Activated CD4-positive, alpha-beta T cell treated with anti-CD3 and anti-CD28 coated beads, Interleukin-2, amount 10 ng/mL, durations not matched to agents 7 days and 5 days (primary cell): Measurements from ENCODE around the gene ZBTB48. TPM values are rescaled to one million over a fixed set of nuclear protein-coding genes. Genes with fewer than 3 reads are reported as not detected.
A peak's percentile ranks its signal among the peaks of the same experiment; 100 is the strongest.
"Not testable (repeated sequence)": the region's sequence is repeated elsewhere in the genome, so short reads cannot be mapped to it uniquely, and the experiment has no call there.

ENCODE experiments used
- CTCF ChIA-PET: fragments of 350-600 bp; sonication (Branson Sonifier 250); formaldehyde crosslinking; loops from one replicate; lab custom pipeline; 2021; ENCODE audit warnings: antibody characterized with exemption; lab: Charles Lee
- POLR2A ChIA-PET: fragments of 350-600 bp; sonication (Branson Sonifier 250); formaldehyde crosslinking; loops from one replicate; lab custom pipeline; 2021; ENCODE audit warnings: antibody characterized with exemption; lab: Charles Lee
- DNase-seq: peaks from one replicate; pipeline ENCODE4 v3.0.0-alpha.2; 2020
- H3K27ac Mint-ChIP-seq: one replicate; pipeline ENCODE4 v1.8.0; 2021; ENCODE audit warnings: mild to moderate bottlenecking, moderate library complexity, mixed read lengths
- H3K27me3 Mint-ChIP-seq: one replicate; pipeline ENCODE4 v1.8.0; 2021; ENCODE audit warnings: mixed read lengths
- H3K36me3 Mint-ChIP-seq: one replicate; pipeline ENCODE4 v1.8.0; 2021; ENCODE audit warnings: low read depth, mixed read lengths
- H3K4me1 Mint-ChIP-seq: one replicate; pipeline ENCODE4 v1.8.0; 2021; ENCODE audit warnings: mixed read lengths
- H3K4me3 Mint-ChIP-seq: one replicate; pipeline ENCODE4 v1.8.0; 2021; ENCODE audit warnings: mild to moderate bottlenecking, moderate library complexity, mixed read lengths
- H3K9me3 Mint-ChIP-seq: one replicate; pipeline ENCODE4 v1.8.0; 2021; ENCODE audit warnings: mixed read lengths
- total RNA-seq, 2 experiments: library from RNA; stranded (reverse); gene quantifications; one replicate each; pipeline ENCODE4 v1.2.3, GENCODE V29; 2021

Gene ZBTB48
- total RNA-seq, 2 experiments from 2014 or later: 40.4 to 42.9 TPM

GRCh38 chr1:6554031-6554906, 25.5 kb upstream of the ZBTB48 start, which contains the start of gene NOL9:
Gene NOL9, minus strand, starts transcription at chr1:6554513. Its CDS starts 11 bp downstream, at chr1:6554502.
- CTCF ChIA-PET: interaction anchor here (0.7 to 3.9 kb wide), 31 partner anchors 8 to 245 kb away, joined by 3 to 49 read pairs (median 4); partner anchors contain the start of genes DNAJC11, KLHL21 and ZBTB48
- peaks cover 12% of the 10 kb centered on the region for H3K36me3 Mint-ChIP-seq
- no peaks in the 10 kb centered on the region for H3K27me3 Mint-ChIP-seq
- H3K9me3 Mint-ChIP-seq: no peaks in the 10 kb centered on the region
- H3K4me1 Mint-ChIP-seq: peaks cover 16% of the 10 kb centered on the region
- peak; percentile 94 for DNase-seq
- POLR2A ChIA-PET: interaction anchor here (0.6 to 0.7 kb wide), 2 partner anchors 27 to 165 kb away, joined by 3 read pairs; no protein-coding TSS in a partner anchor
- H3K27ac Mint-ChIP-seq: peak within 1 kb of the TSS; percentile 79
- peak within 1 kb of the TSS; percentile 80 for H3K4me3 Mint-ChIP-seq

DNA sequence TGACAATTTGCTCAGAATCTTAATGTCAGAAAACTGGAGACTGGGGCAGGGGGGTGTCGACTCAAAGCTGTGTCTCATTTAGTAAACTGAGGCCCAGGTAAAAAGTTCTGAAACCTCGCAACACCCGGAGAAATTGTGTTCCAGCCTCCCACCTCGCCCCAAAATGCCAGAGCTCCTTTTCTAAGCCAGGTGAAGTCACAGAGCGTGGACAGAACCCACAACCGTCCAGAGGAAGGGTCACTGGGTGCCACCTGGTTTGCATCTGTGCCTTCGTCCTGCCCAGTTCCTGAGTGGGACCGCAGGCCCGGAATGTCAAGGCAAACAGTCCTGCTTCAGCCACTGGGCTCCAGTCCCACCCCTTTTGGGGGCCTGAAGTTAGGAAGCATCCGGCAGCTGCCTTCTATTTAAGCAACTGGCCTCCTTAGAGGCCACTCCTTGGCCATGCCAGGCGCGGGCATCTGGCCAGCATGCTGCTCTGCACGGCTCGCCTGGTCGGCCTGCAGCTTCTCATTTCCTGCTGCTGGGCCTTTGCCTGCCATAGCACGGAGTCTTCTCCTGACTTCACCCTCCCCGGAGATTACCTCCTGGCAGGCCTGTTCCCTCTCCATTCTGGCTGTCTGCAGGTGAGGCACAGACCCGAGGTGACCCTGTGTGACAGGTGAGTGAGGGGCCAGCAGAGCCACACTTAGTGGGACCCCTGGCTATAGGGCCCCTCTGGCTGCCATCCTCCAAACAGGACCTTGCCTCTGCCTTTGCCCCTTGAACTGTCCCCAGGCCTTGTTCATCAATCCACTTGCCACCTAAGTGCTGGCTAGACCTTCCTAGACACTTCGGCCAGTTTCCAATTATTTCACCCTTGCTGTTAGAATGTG, 24.7 kb upstream of the ZBTB48 start, which contains the start of gene TAS1R1:
TSS of gene TAS1R1 (plus strand) at position 401 of the 872 bp plus-strand sequence. CDS start at position 468, 67 bp downstream.
- ChIA-PET POLR2A (interaction anchor here (0.7 kb wide), 1 partner anchor 164 kb away, joined by 3 read pairs; no protein-coding TSS in a partner anchor), CTCF (interaction anchor here (0.9 to 3.9 kb wide), 24 partner anchors 10 to 193 kb away, joined by 3 to 49 read pairs (median 4); partner anchors contain the start of genes DNAJC11, KLHL21 and ZBTB48)
- Mint-ChIP-seq H3K27ac (peak within 1 kb of the TSS; percentile 79), H3K27me3 (no peaks in the 10 kb centered on the region), H3K36me3 (peaks cover 5% of the 10 kb centered on the region), H3K9me3 (no peaks in the 10 kb centered on the region), H3K4me3 (peak within 1 kb of the TSS; percentile 80), H3K4me1 (peaks cover 18% of the 10 kb centered on the region)
- no peak for DNase-seq

- Mint-ChIP-seq H3K27me3 (peaks cover 4% of the 10 kb centered on the region), H3K9me3 (no peaks in the 10 kb centered on the region), H3K36me3 (no peaks in the 10 kb centered on the region), H3K27ac (peak overlapping the region; percentile 33), H3K4me3 (no peak overlapping the region), H3K4me1 (peaks cover 16% of the 10 kb centered on the region)
- CTCF ChIA-PET: interaction anchor here (0.7 kb wide), 1 partner anchor 228 kb away, joined by 3 read pairs; no protein-coding TSS in a partner anchor
- POLR2A ChIA-PET: no interaction called here
- no peak for DNase-seq
Observed at GRCh38 chr1:6557597-6557996, 22.2 kb upstream of the ZBTB48 start.

DNA sequence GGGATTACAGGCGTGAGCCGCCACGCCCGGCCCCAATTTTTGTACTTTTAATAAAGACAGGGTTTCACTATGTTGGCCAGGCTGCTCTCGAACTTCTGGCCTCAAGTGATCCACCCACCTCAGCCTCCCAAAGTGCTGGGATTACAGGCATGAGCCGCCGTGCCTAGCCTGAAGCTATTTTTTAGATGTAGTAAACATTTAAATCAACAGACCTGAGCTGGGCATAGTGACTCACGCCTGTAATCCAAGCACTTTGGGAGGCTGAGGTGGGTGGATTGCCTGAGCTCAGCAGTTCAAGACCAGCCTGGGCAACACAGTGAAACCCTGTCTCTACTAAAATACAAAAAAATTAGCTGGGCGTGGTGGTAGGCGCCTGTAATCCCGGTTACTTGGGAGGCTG, 20.6 kb upstream of the ZBTB48 start:
- CTCF ChIA-PET: interaction anchor here (0.7 to 1.6 kb wide), 3 partner anchors 12 to 347 kb away, joined by 3 to 4 read pairs (median 3); no protein-coding TSS in a partner anchor
- H3K4me3 Mint-ChIP-seq, DNase-seq, H3K27me3 Mint-ChIP-seq, H3K9me3 Mint-ChIP-seq, H3K36me3 Mint-ChIP-seq, H3K27ac Mint-ChIP-seq, POLR2A ChIA-PET, H3K4me1 Mint-ChIP-seq: not testable (repeated sequence)

- POLR2A ChIA-PET: no interaction called here
- no peak for DNase-seq
- Mint-ChIP-seq H3K27ac (no peak overlapping the region), H3K4me1 (peaks cover 5% of the 10 kb centered on the region), H3K4me3 (no peak overlapping the region), H3K36me3 (no peaks in the 10 kb centered on the region), H3K9me3 (no peaks in the 10 kb centered on the region), H3K27me3 (peaks cover 4% of the 10 kb centered on the region)
- CTCF ChIA-PET: no interaction called here
Observed at GRCh38 chr1:6560267-6560666, 19.5 kb upstream of the ZBTB48 start.

GRCh38 chr1:6569033-6569432, 10.8 kb upstream of the ZBTB48 start:
- H3K9me3 Mint-ChIP-seq: peaks cover 6% of the 10 kb centered on the region
- no peak overlapping the region for H3K4me3 Mint-ChIP-seq
- H3K4me1 Mint-ChIP-seq: peaks cover 4% of the 10 kb centered on the region
- no peak overlapping the region for H3K27ac Mint-ChIP-seq
- ChIA-PET CTCF (interaction anchor here (1.1 kb wide), 1 partner anchor 11 kb away, joined by 5 read pairs; the partner anchor contains the start of gene ZBTB48), POLR2A (no interaction called here)
- no peaks in the 10 kb centered on the region for H3K36me3 Mint-ChIP-seq
- H3K27me3 Mint-ChIP-seq: peaks cover 7% of the 10 kb centered on the region
- no peak for DNase-seq

DNA sequence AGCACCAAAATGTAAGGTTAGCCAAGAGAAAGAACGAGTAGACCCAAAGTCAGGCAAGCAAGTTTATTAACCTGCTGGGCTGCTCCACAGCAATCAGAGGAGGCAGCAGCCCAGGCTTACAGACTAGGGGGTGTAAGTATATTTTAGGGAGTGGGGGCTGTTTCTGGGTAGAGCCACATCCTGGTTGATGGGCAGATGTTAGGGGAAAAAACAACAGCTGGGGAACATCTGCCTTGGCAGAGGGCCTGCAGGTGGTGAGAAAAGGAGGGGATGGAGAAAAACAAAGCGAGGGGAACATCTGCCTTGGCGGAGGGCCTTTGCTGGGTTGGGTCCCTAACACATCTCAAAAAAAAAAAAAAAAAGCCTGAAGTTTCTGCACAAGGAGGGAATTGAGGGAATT, 9.7 kb upstream of the ZBTB48 start:
- Mint-ChIP-seq H3K27me3 (peaks cover 7% of the 10 kb centered on the region), H3K4me3 (no peak overlapping the region), H3K36me3 (no peaks in the 10 kb centered on the region), H3K27ac (no peak overlapping the region), H3K4me1 (peaks cover 4% of the 10 kb centered on the region), H3K9me3 (peaks cover 6% of the 10 kb centered on the region)
- ChIA-PET CTCF (interaction anchor here (1.0 to 1.5 kb wide), 3 partner anchors 10 to 16 kb away, joined by 4 to 5 read pairs (median 5); partner anchors contain the start of genes NOL9 and ZBTB48), POLR2A (no interaction called here)
- DNase-seq: no peak

GRCh38 chr1:6570987-6571386, 8.8 kb upstream of the ZBTB48 start:
- DNase-seq: no peak
- Mint-ChIP-seq H3K4me3 (no peak overlapping the region), H3K27ac (no peak overlapping the region), H3K36me3 (no peaks in the 10 kb centered on the region), H3K4me1 (peaks cover 4% of the 10 kb centered on the region), H3K9me3 (peaks cover 6% of the 10 kb centered on the region), H3K27me3 (peaks cover 7% of the 10 kb centered on the region)
- POLR2A ChIA-PET: no interaction called here
- CTCF ChIA-PET: interaction anchor here (0.6 to 1.5 kb wide), 4 partner anchors 9 to 16 kb away, joined by 3 to 5 read pairs (median 4); partner anchors contain the start of genes NOL9 and ZBTB48

DNA sequence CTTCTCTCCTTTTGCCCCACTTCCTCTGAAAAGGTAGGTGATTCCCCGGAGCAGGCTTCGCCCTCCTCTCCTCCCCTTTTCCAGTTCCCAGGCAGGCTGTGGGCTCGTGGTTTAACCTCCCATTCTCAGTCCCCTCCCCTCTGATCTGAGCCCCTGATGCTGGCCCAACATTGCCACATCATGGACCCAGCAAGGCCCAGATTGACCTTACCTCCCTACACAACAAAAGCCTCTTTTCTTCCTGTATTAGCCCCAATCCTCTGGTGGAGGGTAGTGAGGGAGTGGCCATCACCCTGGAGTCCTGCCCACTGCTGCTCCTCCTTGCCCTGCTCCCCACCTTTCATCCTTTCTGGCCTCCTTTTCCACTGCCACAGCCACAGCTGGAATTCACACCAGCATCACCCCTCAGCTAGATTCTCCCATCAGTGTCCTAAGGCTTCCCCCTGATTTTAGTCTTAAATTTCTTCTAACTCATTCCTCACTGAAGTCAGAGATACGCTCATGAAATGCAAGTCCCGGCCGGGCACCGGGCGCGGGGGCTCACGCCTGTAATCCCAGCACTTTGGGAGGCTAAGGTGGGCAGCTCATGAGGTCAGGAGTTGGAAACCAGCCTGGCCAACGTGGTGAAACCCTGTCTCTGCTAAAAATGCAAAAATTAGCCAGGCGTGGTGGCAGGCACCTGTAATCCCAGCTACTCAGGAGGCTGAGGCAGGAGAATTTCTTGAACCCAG, 7.0 kb upstream of the ZBTB48 start:
- Mint-ChIP-seq H3K27me3 (peaks cover 7% of the 10 kb centered on the region), H3K9me3 (peaks cover 6% of the 10 kb centered on the region), H3K4me1 (peaks cover 4% of the 10 kb centered on the region), H3K36me3 (no peaks in the 10 kb centered on the region), H3K27ac (no peak overlapping the region), H3K4me3 (no peak overlapping the region)
- DNase-seq: no peak
- ChIA-PET CTCF (interaction anchor here (0.6 kb wide), 1 partner anchor 69 kb away, joined by 3 read pairs; no protein-coding TSS in a partner anchor), POLR2A (no interaction called here)

DNA sequence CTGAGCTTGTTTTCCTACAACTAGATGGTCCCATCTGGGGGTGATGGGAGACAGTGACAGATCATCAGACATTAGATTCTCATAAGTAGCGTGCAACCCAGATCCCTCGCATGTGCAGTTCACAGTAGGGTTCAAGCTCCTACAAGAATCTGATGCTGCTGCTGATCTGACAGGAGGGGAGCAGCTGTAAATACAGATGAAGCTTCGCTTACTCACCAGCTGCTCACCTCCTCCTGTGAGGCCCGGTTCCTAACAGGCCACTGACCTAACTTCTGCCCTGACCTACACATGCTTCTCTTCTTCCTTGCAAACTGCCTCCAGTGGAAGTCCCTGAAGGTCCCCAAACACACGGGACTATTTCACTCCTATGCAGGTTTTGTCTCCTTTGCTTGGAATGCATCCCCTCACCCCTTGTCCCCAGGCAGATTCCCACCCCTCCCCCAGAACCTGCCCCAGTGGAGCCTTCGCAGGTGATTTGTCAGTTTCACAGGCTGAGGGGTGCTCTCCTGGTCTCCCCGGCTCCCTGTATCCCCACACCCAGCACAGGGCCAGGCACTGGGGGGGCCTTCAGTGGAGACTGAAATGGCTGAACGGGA, 5.7 kb upstream of the ZBTB48 start:
- Mint-ChIP-seq H3K4me3 (no peak overlapping the region), H3K4me1 (peaks cover 8% of the 10 kb centered on the region), H3K36me3 (no peaks in the 10 kb centered on the region), H3K9me3 (peaks cover 6% of the 10 kb centered on the region), H3K27me3 (peaks cover 7% of the 10 kb centered on the region), H3K27ac (no peak overlapping the region)
- DNase-seq: no peak
- CTCF ChIA-PET: interaction anchor here (1.1 kb wide), 1 partner anchor 26 kb away, joined by 3 read pairs; no protein-coding TSS in a partner anchor
- POLR2A ChIA-PET: no interaction called here

GRCh38 chr1:6574818-6575217, 5.0 kb upstream of the ZBTB48 start:
- ChIA-PET CTCF (interaction anchor here (1.1 to 7.3 kb wide), 3 partner anchors 9 to 25 kb away, joined by 3 to 49 read pairs (median 4); partner anchors contain the start of genes NOL9 and TAS1R1), POLR2A (no interaction called here)
- peaks cover under 1% of the 10 kb centered on the region for H3K36me3 Mint-ChIP-seq
- H3K27me3 Mint-ChIP-seq: peaks cover 4% of the 10 kb centered on the region
- no peak overlapping the region for H3K27ac Mint-ChIP-seq
- no peak overlapping the region for H3K4me3 Mint-ChIP-seq
- peaks cover 6% of the 10 kb centered on the region for H3K9me3 Mint-ChIP-seq
- H3K4me1 Mint-ChIP-seq: peaks cover 15% of the 10 kb centered on the region
- no peak for DNase-seq
